Measurements from ENCODE around the gene CYB5R4.

CYB5R4 gene

DNA sequence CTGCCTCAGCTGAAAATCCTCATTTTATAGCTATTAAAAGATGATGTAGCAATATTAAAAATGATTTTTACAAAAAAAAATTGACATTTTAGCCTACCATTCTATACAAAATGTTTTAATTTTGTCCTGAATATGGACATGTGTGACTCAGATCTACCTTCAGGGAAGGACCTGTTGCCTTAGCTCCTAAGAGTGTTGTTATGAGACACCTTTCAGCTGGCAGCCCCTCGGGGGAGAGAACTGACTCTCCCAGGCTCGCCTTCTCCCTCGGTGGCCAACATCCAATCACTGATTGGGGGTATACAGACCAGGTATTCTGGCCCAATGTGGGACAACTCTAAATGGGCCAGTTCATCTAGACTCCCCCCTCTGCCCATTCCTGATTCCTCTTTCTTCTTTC lies 141.6 kb downstream of the CYB5R4 start:
- DNase-seq = no peak

DNA sequence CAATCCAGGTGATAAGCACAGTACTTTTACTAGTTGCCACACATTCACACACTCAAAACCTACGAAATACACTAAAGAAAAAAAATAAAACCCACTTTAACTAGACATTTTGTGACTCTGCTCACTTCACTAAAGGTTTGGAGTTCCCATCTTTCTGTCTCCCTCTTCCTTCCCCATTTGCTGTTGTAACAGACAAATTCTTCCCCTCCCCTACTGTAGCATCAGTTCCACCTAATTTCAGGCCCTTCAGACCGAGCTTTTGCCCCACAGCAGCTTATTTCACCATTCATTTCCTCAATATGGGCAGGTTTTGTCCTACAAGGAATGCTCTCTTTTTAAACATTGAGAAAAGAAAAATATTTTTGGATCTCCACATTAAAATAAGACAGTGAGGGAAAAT lies 142.7 kb downstream of the CYB5R4 start:
- DNase-seq = no peak

DNA sequence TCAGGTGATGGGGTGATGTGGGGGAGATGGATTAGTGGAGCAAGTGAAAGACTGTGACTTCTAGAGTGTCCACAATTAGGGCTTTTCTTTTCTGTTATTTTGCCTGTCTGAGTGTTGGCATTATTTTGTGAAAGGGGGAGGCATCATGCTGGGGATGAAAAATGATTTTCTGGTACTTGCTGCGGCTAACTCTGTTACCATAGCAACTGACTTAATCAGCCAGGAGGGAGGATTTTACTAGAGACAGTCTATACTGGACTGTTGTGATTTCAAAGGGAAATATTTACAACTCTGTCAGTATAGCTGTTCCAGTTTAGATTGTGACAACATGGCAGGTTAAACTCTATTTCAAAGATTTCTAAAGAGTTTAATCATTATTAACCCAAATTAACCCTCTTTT lies 143.6 kb downstream of the CYB5R4 start:
- DNase-seq = no peak

DNA sequence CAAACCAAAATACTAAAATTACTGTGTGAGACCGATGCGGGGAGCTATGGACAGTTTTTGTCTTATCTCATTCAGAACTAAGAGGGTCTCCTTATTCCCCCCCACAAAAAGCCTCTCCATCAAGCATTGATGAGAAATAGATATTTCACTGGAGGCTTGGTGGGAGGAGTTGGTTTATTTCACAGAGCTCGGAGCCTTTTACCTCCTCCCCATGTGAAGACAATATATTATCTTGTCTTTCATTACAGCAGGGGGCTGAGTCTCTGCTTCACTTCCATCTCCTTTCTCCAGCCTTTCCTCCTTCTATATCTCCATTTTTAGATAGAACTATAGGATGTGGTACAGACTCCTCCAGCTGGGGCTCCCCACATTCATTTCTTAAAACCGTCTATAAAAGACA lies 144.2 kb downstream of the CYB5R4 start:
- DNase-seq = no peak

DNA sequence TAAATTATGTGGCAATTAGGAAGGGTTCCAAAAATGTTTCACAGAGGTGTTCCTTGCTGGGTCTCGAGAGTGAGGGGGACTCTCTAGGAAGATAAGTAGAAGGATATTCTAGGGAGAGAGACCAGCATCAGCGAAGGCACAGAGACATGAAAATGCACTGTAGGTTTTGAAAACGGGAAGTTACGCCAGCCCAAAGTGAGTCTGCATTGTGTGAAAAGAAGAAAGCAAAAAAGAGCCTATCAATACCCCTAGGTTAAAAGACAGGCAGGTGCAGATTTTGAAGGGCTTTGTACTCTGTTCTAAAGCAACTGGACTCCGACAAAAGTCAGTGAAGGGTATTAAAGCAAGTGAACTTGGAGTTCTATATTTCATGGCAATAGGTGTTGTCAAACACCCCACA lies 148.4 kb downstream of the CYB5R4 start:
- no peak for DNase-seq

DNA sequence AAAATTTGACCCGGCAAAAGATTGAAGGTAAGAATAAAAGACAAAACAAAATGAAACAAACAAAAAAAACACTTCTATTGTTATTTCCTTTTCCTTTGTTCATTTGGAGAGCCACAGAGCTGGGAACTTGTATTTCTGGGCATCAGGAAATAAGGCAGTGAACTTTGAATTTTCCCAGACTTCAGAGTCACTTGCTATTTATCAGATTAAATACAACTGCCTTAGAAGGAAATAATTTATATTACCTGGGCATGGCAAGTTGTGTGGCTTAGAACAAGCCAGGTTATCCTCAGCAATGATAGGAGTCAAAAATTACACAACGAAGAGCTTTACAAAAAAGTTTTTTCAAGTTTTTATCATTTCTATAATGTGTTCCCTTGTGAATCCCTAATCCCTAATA lies 153.9 kb downstream of the CYB5R4 start:
- no peak for DNase-seq

DNA sequence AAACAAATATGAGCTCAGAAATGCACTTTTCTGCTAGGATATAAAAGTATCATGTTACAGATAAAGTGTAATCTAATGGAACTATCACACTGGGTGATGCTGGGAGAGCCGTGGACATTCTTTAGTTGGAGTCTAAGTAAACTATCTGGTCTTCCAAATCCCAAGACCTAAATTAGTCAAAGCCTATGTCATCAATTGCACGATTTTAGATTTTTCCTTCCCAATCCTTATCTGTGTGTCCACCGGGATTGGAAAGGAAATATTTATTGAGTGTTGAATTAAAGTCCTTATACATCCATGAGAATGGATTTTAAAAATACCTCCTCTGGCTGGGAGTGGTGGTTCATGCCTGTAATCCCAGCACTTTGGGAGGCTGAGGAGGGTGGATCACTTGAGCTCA lies 154.4 kb downstream of the CYB5R4 start:
- no peak for DNase-seq

DNA sequence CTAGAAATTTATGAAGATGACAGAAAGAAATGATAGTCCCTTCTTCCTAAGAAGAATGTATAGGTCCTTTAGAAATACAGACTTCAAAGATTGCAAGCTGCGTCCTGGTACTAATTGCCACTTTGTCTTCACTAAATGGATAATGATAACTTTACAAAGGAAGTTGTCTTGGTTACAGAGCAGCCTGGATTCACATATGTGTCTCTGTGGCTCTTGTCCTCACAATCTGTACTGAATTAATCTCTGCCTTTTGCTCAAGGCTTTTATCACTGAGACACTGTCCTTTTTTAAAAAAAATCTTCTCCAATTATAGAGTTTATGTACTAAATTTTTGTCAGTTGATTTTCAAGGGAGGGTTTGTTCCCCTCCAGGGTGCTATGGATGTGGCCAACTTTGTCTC lies 156.5 kb downstream of the CYB5R4 start:
- no peak for DNase-seq

Data from NCI-H1048 (cell line).